NCI-H526 treated with DMSO at 0.1 percent for 48 hours (cell line): ENCODE measurements around the gene PEX5L.

Experiments
- DNase-seq: peaks from one replicate; lab custom pipeline; 2025; lab: John Stamatoyannopoulos, UW

The PEX5L gene

GRCh38 chr3:179897231-179897630, 139.5 kb downstream of the PEX5L start:
- DNase-seq: no peak

- DNase-seq: no peak
Measured at GRCh38 chr3:179896507-179896906, 140.2 kb downstream of the PEX5L start.

GRCh38 chr3:179895330-179895729, 141.4 kb downstream of the PEX5L start:
- DNase-seq: no peak

GRCh38 chr3:179887295-179887943, 149.3 kb downstream of the PEX5L start:
- no peak for DNase-seq

- no peak for DNase-seq
Measured at GRCh38 chr3:179885950-179886349, 150.8 kb downstream of the PEX5L start.

- DNase-seq: no peak
Measured at GRCh38 chr3:179884136-179884535, 152.6 kb downstream of the PEX5L start.

GRCh38 chr3:179882292-179882691, 154.4 kb downstream of the PEX5L start:
- no peak for DNase-seq

GRCh38 chr3:179881791-179882190, 154.9 kb downstream of the PEX5L start:
- DNase-seq: no peak

GRCh38 chr3:179880868-179881267, 155.9 kb downstream of the PEX5L start:
- DNase-seq: peak; percentile 48

- no peak for DNase-seq
Measured at GRCh38 chr3:179876440-179876839, 160.3 kb downstream of the PEX5L start.

GRCh38 chr3:179872842-179873241, 163.9 kb downstream of the PEX5L start:
- no peak for DNase-seq

- DNase-seq: no peak
Measured at GRCh38 chr3:179871782-179872181, 165.0 kb downstream of the PEX5L start.

- DNase-seq: no peak
Measured at GRCh38 chr3:179868715-179869114, 168.0 kb downstream of the PEX5L start.

GRCh38 chr3:179867961-179868360, 168.8 kb downstream of the PEX5L start:
- no peak for DNase-seq

GRCh38 chr3:179865861-179866505, 170.8 kb downstream of the PEX5L start:
- DNase-seq: no peak

- DNase-seq: no peak
Measured at GRCh38 chr3:179861953-179862352, 174.8 kb downstream of the PEX5L start.

GRCh38 chr3:179861292-179861691, 175.4 kb downstream of the PEX5L start:
- no peak for DNase-seq

- DNase-seq: no peak
Measured at GRCh38 chr3:179860275-179861107, 176.2 kb downstream of the PEX5L start.

GRCh38 chr3:179853176-179853575, 183.6 kb downstream of the PEX5L start:
- no peak for DNase-seq

GRCh38 chr3:179852142-179852905, 184.4 kb downstream of the PEX5L start:
- no peak for DNase-seq

- no peak for DNase-seq
Measured at GRCh38 chr3:179848711-179849110, 188.0 kb downstream of the PEX5L start.

- DNase-seq: no peak
Measured at GRCh38 chr3:179842061-179842460, 194.7 kb downstream of the PEX5L start.
